Activated naive CD8-positive, alpha-beta T cell treated with anti-CD3 and anti-CD28 coated beads for 36 hours (primary cell): ENCODE data around the gene PNPLA5. TPM values are rescaled to one million over a fixed set of nuclear protein-coding genes. Genes with fewer than 3 reads are reported as not detected.

Experiments used
- DNase-seq: peaks from one replicate; pipeline ENCODE4 v3.0.0; 2021
- H3K27ac Mint-ChIP-seq: one replicate; pipeline ENCODE4 v1.8.0; 2022; ENCODE audit warnings: mild to moderate bottlenecking, moderate library complexity, mixed read lengths
- H3K27me3 Mint-ChIP-seq: one replicate; pipeline ENCODE4 v1.8.0; 2022; ENCODE audit warnings: mild to moderate bottlenecking, mixed read lengths
- H3K36me3 Mint-ChIP-seq: one replicate; pipeline ENCODE4 v1.8.0; 2021; ENCODE audit warnings: mild to moderate bottlenecking, mixed read lengths
- H3K4me1 Mint-ChIP-seq: one replicate; pipeline ENCODE4 v1.8.0; 2021; ENCODE audit warnings: mixed read lengths
- H3K4me3 Mint-ChIP-seq: one replicate; pipeline ENCODE4 v1.8.0; 2022; ENCODE audit warnings: mild to moderate bottlenecking, moderate library complexity, mixed read lengths
- H3K9me3 Mint-ChIP-seq: one replicate; pipeline ENCODE4 v1.8.0; 2022; ENCODE audit warnings: mixed read lengths
- total RNA-seq, 2 experiments: library from RNA; stranded (reverse); gene quantifications; one replicate each; pipeline ENCODE4 v1.2.3, GENCODE V29; 2021

Gene PNPLA5
- total RNA-seq, 2 experiments from 2014 or later = not detected

GRCh38 chr22:43832393-43833265, 59.2 kb downstream of the PNPLA5 start:
- Mint-ChIP-seq H3K4me3 (no peak overlapping the region), H3K27ac (no peak overlapping the region), H3K4me1 (no peaks in the 10 kb centered on the region), H3K27me3 (peaks cover 4% of the 10 kb centered on the region), H3K36me3 (no peaks in the 10 kb centered on the region), H3K9me3 (no peaks in the 10 kb centered on the region)
- no peak for DNase-seq

GRCh38 chr22:43831561-43832392, 60.0 kb downstream of the PNPLA5 start:
- no peak overlapping the region for H3K27ac Mint-ChIP-seq
- H3K4me1 Mint-ChIP-seq = no peaks in the 10 kb centered on the region
- DNase-seq = no peak
- peaks cover 4% of the 10 kb centered on the region for H3K27me3 Mint-ChIP-seq
- H3K4me3 Mint-ChIP-seq = no peak overlapping the region
- no peaks in the 10 kb centered on the region for H3K9me3 Mint-ChIP-seq
- no peaks in the 10 kb centered on the region for H3K36me3 Mint-ChIP-seq

GRCh38 chr22:43830931-43831560, 60.8 kb downstream of the PNPLA5 start:
- Mint-ChIP-seq H3K27ac (no peak overlapping the region), H3K4me3 (no peak overlapping the region), H3K9me3 (no peaks in the 10 kb centered on the region), H3K36me3 (no peaks in the 10 kb centered on the region), H3K4me1 (no peaks in the 10 kb centered on the region), H3K27me3 (peaks cover 4% of the 10 kb centered on the region)
- no peak for DNase-seq

- Mint-ChIP-seq H3K4me1 (no peaks in the 10 kb centered on the region), H3K27me3 (peaks cover 4% of the 10 kb centered on the region), H3K36me3 (no peaks in the 10 kb centered on the region), H3K4me3 (no peak overlapping the region), H3K27ac (no peak overlapping the region), H3K9me3 (no peaks in the 10 kb centered on the region)
- DNase-seq = no peak
Measured at GRCh38 chr22:43829904-43830851, 61.6 kb downstream of the PNPLA5 start.

Other genes starting within 250 kb of the PNPLA5 start
- under 1 TPM; 0.36 to 0.37 TPM for gene EFCAB6, start 79.7 kb downstream of the PNPLA5 start, total RNA-seq
- under 1 TPM in 1 of 2 experiments, not detected in 1; 0.29 TPM for gene SULT4A1, start 29.5 kb downstream of the PNPLA5 start, total RNA-seq
- under 1 TPM; 0.39 to 0.52 TPM for gene PNPLA3, start 31.8 kb upstream of the PNPLA5 start, total RNA-seq
- gene SAMM50, start 63.4 kb upstream of the PNPLA5 start, total RNA-seq = 10 to 100 TPM; 59.0 to 62.3 TPM
- gene PARVB, start 132.3 kb upstream of the PNPLA5 start, total RNA-seq = 10 to 100 TPM; 71.4 to 71.5 TPM